T-helper 2 cell treated with Interferon-gamma antibody and Interleukin-4, amounts not matched to agents 5 μg/mL and 100 μg/mL, for 36 hours (primary cell): ENCODE data around the gene IGFL1.
"Not testable (repeated sequence)": the region's sequence is repeated elsewhere in the genome, so short reads cannot be mapped to it uniquely, and the experiment has no call there.

ENCODE experiments used
- DNase-seq: peaks from one replicate; pipeline ENCODE4 v3.0.0; 2021; ENCODE audit warnings: low spot score
- H3K27ac Mint-ChIP-seq: one replicate; pipeline ENCODE4 v1.8.0; 2021; ENCODE audit warnings: mild to moderate bottlenecking, mixed read lengths
- H3K27me3 Mint-ChIP-seq: one replicate; pipeline ENCODE4 v1.8.0; 2021; ENCODE audit warnings: low read depth, mixed read lengths
- H3K36me3 Mint-ChIP-seq: one replicate; pipeline ENCODE4 v1.8.0; 2021; ENCODE audit warnings: low read depth, mixed read lengths
- H3K4me1 Mint-ChIP-seq: one replicate; pipeline ENCODE4 v1.8.0; 2021; ENCODE audit warnings: low read depth, mixed read lengths
- H3K4me3 Mint-ChIP-seq: one replicate; pipeline ENCODE4 v1.8.0; 2022; ENCODE audit warnings: mild to moderate bottlenecking, moderate library complexity, mixed read lengths
- H3K9me3 Mint-ChIP-seq: one replicate; pipeline ENCODE4 v1.8.0; 2021; ENCODE audit warnings: mixed read lengths

Gene IGFL1

DNA sequence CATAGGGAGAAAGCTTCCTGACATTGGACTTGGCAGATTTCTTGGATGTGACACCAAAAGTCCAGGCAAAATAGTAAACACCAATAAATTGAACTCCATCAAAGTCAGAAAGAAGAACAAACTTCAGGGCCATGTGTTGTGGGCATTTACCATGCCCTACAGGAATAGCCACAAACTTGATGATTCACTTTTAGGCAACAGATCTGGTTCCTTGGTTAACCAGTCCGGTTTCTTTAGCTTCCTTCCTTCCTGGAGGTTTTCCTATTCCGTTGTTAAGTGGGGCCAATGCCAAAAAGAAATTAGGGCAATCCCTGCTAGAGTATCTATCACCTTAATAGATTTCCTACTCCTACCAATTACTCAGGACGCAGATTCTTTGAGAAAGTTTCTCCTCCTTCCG lies 25.2 kb downstream of the IGFL1 start:
- Mint-ChIP-seq H3K27me3 (peaks cover 51% of the 10 kb centered on the region), H3K4me1 (no peaks in the 10 kb centered on the region), H3K9me3 (no peaks in the 10 kb centered on the region), H3K36me3 (no peaks in the 10 kb centered on the region), H3K4me3 (no peak overlapping the region), H3K27ac (no peak overlapping the region)
- no peak for DNase-seq

DNA sequence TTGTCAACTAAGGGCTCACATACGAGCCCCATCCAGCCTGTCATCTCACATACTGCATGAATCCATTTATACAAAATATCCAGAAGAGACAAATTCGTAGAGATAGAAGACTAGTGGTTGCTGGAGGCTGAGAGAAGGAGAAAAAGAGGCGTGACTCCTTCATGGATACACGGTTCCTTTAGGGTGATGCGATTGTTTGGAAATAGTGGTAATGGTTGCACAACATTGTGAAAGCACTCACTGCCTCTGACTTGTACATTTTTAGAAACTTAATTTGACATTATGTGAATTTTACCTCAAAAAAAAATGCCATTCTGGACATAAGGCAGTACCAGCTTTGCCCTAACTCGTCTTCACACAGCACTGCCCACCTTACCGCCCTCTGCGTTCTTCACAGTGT lies 27.3 kb downstream of the IGFL1 start:
- no peak overlapping the region for H3K4me3 Mint-ChIP-seq
- H3K36me3 Mint-ChIP-seq: no peaks in the 10 kb centered on the region
- no peak for DNase-seq
- no peaks in the 10 kb centered on the region for H3K9me3 Mint-ChIP-seq
- no peak overlapping the region for H3K27ac Mint-ChIP-seq
- H3K27me3 Mint-ChIP-seq: peaks cover 47% of the 10 kb centered on the region
- H3K4me1 Mint-ChIP-seq: no peaks in the 10 kb centered on the region

DNA sequence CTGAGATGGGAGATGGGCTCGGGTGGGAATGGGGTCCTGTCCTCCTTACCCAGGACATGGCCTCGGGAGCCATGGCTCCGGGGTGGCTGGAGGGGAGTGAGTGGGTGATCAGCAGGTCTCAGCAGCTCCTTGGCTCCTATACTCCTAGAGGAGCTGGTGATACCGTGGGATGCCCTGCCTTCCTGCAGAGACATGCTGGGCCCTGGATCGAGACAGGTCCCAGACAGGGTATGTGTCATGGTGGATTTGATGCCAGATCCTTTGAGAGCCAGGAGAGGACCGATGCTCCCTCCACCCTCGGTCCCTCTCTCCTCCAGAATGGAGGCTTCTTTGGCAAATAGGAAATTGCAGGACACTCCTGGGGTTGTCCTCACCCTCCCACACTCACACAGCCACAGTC lies 32.0 kb downstream of the IGFL1 start:
- not testable (repeated sequence) for DNase-seq, H3K4me3 Mint-ChIP-seq, H3K27ac Mint-ChIP-seq, H3K9me3 Mint-ChIP-seq, H3K36me3 Mint-ChIP-seq
- peaks cover 54% of the 10 kb centered on the region for H3K27me3 Mint-ChIP-seq
- peaks cover 13% of the 10 kb centered on the region for H3K4me1 Mint-ChIP-seq

DNA sequence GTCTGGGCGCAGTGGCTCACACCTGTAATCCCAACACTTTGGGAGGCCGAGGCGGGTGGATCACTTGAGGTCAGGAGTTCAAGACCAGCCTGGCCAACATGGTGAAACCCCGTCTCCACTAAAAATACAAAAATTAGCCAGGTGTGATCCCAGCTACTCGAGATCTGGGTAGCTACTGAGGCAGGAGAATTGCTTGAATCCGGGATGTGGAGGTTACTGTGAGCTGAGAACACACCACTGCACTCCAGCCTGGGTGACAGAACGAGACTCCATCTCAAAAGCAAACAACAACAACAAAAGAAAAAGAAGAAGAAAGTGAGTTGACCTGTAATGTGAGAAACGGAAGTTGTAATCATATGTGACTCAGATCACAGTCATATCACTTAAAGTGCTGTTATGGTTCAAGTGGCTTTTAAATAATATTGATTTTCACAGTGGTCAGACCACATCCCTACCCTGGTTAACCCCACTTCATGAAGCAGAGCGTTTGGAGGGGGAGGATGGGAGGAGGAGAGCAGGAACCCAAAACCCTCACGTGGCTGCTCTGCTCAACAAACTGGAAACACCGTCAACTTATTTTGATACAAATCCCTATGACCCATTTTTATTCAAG lies 33.2 kb downstream of the IGFL1 start:
- peaks cover 13% of the 10 kb centered on the region for H3K4me1 Mint-ChIP-seq
- not testable (repeated sequence) for H3K4me3 Mint-ChIP-seq, H3K9me3 Mint-ChIP-seq, H3K36me3 Mint-ChIP-seq
- peak; percentile 75 for DNase-seq
- H3K27ac Mint-ChIP-seq: peak overlapping the region; percentile 37
- H3K27me3 Mint-ChIP-seq: peaks cover 51% of the 10 kb centered on the region

DNA sequence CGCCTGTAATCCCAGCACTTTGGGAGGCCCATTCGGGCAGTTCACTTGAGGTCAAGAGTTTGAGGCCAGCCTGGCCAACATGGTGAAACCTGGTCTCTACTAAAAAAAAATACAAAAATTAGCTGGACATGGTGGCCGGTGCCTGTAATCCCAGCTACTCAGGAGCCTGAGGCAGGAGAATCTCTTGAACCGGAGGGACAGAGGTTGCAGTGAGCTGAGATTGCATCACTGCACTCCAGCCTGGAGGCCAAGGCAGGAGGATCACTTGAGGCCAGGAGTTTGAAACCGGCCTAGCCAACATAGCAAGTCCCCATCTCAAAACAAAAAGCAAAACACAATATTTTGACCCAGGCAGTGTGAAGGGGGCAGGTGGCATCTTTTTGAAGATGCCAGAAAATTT lies 35.3 kb downstream of the IGFL1 start:
- peaks cover 20% of the 10 kb centered on the region for H3K4me1 Mint-ChIP-seq
- not testable (repeated sequence) for H3K9me3 Mint-ChIP-seq, H3K4me3 Mint-ChIP-seq, H3K36me3 Mint-ChIP-seq, H3K27ac Mint-ChIP-seq, DNase-seq
- H3K27me3 Mint-ChIP-seq: peaks cover 55% of the 10 kb centered on the region

DNA sequence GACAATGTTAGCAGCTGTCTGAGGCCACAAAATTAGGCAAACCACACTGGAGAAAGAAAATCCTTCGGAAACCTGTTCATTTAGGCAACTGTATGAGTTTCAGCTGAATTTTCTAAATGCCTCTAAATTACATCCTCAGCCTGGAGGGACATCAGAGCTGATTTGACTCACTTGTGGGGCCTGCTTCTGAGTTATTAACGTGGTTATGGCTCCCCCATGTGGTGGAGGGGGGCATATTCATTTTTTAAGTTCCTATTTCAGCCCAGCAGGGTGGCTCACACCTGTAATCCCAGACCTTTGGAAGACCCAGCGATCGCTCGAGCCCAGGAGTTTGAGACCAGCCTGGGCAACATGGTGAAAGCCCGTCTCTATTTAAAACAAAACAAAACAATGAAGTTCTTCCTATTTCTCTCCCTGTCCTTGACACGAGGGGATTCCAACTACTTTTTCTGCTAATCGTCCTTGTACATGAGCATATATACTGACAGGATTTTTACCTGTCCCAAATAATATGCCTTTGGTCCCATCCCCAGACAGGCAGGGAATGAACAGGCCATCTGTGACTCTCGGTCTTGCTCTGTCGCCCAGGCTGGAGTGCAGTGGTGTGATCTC lies 35.8 kb downstream of the IGFL1 start:
- H3K36me3 Mint-ChIP-seq: no peaks in the 10 kb centered on the region
- DNase-seq: peak; percentile 68
- H3K4me3 Mint-ChIP-seq: no peak overlapping the region
- peaks cover 53% of the 10 kb centered on the region for H3K27me3 Mint-ChIP-seq
- no peak overlapping the region for H3K27ac Mint-ChIP-seq
- peaks cover 20% of the 10 kb centered on the region for H3K4me1 Mint-ChIP-seq
- H3K9me3 Mint-ChIP-seq: no peaks in the 10 kb centered on the region

DNA sequence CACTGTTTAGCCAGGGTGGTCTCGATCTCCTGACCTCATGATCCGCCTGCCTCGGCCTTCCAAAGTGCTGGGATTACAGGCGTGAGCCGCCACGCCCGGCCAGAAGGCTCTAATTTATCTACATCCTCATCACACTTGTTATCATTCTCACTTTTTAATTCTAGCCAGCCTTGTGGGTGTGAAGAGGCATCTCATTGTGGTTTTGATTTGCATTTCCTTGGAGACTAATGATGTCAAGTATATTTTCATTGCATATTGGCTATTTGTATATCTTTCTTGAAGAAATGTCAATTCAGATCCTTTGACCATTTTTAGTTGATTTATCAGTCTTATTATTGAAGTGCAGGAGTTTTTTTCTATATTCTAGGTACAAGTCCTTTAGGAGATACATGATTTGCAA lies 39.6 kb downstream of the IGFL1 start:
- H3K27me3 Mint-ChIP-seq: peaks cover 63% of the 10 kb centered on the region
- no peaks in the 10 kb centered on the region for H3K9me3 Mint-ChIP-seq
- no peak for DNase-seq
- no peaks in the 10 kb centered on the region for H3K36me3 Mint-ChIP-seq
- H3K4me1 Mint-ChIP-seq: peaks cover 6% of the 10 kb centered on the region
- H3K27ac Mint-ChIP-seq: no peak overlapping the region
- H3K4me3 Mint-ChIP-seq: no peak overlapping the region

DNA sequence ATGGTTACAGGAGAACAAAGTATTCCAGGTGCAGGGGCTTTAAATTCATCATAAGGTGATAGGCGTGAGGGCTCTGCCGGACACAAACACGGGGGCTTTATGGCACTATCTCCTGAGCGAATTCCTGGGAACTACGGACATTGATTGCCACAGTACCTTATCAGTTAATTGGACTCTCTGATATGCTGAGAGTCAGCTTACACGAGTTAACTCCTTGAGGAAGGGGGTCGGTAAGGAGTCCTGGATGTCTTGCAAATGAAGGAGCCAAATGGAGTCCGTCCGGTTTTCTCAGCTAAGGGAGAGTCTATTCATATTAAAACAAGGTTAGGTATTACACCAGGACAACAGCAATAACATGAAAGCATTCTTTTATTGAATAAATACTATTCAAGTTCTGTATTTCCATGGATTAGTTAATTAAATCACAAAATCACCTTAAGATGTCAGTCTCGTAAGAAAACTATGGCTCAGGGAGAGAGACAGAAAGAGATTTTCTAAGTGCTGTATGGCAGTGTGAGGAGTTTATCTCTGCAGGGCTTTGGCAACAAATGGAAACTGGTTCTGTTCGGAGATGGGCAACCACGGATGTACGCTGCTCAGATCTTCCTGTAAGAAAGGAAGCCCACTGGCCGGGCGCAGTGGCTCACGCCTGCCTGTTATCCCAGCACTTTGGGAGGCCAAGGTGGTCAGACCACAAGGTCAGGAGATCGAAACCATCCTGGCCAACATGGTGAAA lies 41.1 kb downstream of the IGFL1 start:
- Mint-ChIP-seq H3K9me3 (no peaks in the 10 kb centered on the region), H3K27ac (no peak overlapping the region), H3K4me3 (no peak overlapping the region), H3K36me3 (no peaks in the 10 kb centered on the region), H3K4me1 (peaks cover 6% of the 10 kb centered on the region), H3K27me3 (peaks cover 53% of the 10 kb centered on the region)
- DNase-seq: no peak

DNA sequence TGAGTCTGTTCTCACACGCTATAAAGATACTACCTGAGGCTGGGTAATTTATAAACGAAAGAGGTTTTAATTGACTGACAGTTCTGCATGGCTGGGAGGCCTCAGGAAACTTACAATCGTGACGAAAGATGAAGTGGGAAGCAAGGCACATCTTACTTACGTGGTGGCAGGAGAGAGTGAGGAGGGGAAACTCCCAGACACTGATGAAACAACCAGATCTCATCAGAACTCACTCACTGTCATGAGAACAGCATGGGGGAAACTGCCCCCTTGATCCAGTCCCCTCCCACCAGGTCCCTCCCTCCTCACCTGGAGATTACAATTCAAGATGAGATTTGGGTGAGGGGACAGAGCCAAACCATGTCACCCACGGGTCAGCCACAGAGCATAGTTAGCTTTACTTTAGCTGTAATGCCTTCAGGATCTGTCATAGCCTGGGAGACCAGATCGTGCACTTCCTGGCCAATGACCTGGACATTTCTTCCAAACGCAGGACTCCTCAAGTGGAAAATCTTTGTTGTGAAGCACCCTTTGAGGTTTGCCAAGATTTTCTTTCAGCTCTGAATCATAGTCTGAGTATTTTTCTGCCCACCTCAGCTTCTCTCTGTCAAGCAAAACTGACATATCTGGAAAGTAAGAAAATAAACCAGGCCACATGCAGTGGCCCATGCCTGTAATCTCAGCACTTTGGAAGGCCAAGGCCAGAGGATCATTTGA lies 42.1 kb downstream of the IGFL1 start:
- no peaks in the 10 kb centered on the region for H3K9me3 Mint-ChIP-seq
- no peaks in the 10 kb centered on the region for H3K36me3 Mint-ChIP-seq
- H3K27ac Mint-ChIP-seq: no peak overlapping the region
- H3K4me1 Mint-ChIP-seq: peaks cover 6% of the 10 kb centered on the region
- H3K4me3 Mint-ChIP-seq: no peak overlapping the region
- DNase-seq: no peak
- peaks cover 47% of the 10 kb centered on the region for H3K27me3 Mint-ChIP-seq

DNA sequence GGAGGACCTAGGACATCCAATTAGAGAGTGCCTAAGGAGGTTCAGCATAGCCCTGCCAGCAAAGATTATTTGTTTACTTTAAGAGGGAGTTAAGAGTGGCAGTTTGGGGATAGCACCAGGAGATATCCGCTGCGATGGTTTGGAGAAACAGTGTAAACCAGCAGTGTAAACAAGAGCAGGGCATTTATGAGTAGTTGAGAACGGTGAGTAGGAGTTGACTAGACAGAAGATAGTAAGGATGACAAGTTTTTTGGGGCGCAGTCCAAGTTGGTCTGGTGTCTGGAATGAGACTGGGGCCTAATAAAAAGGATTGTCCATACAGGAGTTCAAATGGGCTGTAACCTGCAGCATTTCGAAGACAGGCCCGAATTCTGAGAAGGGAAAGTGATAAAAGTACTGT lies 44.4 kb downstream of the IGFL1 start:
- not testable (repeated sequence) for DNase-seq, H3K36me3 Mint-ChIP-seq, H3K9me3 Mint-ChIP-seq, H3K4me1 Mint-ChIP-seq, H3K4me3 Mint-ChIP-seq, H3K27ac Mint-ChIP-seq
- H3K27me3 Mint-ChIP-seq: peaks cover 48% of the 10 kb centered on the region

DNA sequence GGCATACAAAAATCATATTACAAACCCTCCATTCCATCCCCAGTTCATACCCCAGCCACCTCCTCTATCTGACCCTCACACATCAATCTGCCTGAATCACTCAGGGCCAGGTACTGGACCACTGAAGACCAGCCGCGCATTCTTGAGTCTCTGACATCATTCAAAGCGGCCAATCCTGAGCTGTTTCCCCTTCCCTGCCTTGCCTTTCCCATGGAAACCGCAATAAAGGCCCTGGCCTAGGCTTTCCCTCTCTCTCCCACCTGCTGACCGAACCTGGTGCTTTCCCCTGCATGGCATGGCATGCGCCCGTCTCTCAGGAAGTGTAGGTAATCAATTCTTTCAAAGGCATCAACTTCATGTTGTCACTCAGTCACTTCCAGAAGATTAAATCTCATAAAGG lies 49.6 kb downstream of the IGFL1 start:
- H3K9me3 Mint-ChIP-seq: no peaks in the 10 kb centered on the region
- H3K27ac Mint-ChIP-seq: no peak overlapping the region
- H3K4me3 Mint-ChIP-seq: no peak overlapping the region
- H3K27me3 Mint-ChIP-seq: peaks cover 24% of the 10 kb centered on the region
- no peaks in the 10 kb centered on the region for H3K4me1 Mint-ChIP-seq
- H3K36me3 Mint-ChIP-seq: no peaks in the 10 kb centered on the region
- DNase-seq: no peak
